Immature natural killer cell (primary cell): ENCODE data around the gene STAC2. TPM values are rescaled to one million over a fixed set of nuclear protein-coding genes. Genes with fewer than 3 reads are reported as not detected.

Experiments
- DNase-seq, 3 donors: peaks; one replicate each; pipeline ENCODE4 v3.0.0; 2022; ENCODE audit warnings: mixed read lengths in 1 of 3
- H3K27ac Mint-ChIP-seq, 6 donors: one replicate each; pipeline ENCODE4 v1.8.0; 2020; ENCODE audit warnings: mixed read lengths in 6 of 6, mild to moderate bottlenecking in 5 of 6, inconsistent platforms in 4 of 6, moderate library complexity in 3 of 6
- H3K27me3 Mint-ChIP-seq, 3 donors: one replicate each; pipeline ENCODE4 v1.8.0; 2020 to 2021; ENCODE audit warnings: low read depth in 3 of 3, mild to moderate bottlenecking in 3 of 3, mixed read lengths in 3 of 3, moderate library complexity in 3 of 3, inconsistent platforms in 1 of 3
- H3K36me3 Mint-ChIP-seq, 3 donors: one replicate each; pipeline ENCODE4 v1.8.0; 2020; ENCODE audit warnings: mixed read lengths in 3 of 3, inconsistent platforms in 2 of 3, mild to moderate bottlenecking in 2 of 3
- H3K4me1 Mint-ChIP-seq, 2 donors: one replicate each; pipeline ENCODE4 v1.8.0; 2020; ENCODE audit warnings: inconsistent platforms in 2 of 2, mild to moderate bottlenecking in 2 of 2, mixed read lengths in 2 of 2, moderate library complexity in 1 of 2
- H3K4me3 Mint-ChIP-seq, 5 donors: one replicate each; pipeline ENCODE4 v1.8.0; 2020; ENCODE audit warnings: mild to moderate bottlenecking in 5 of 5, mixed read lengths in 5 of 5, inconsistent platforms in 3 of 5, moderate library complexity in 3 of 5
- H3K9me3 Mint-ChIP-seq, 6 donors: one replicate each; pipeline ENCODE4 v1.8.0; 2020; ENCODE audit warnings: mild to moderate bottlenecking in 6 of 6, mixed read lengths in 6 of 6, inconsistent platforms in 4 of 6, moderate library complexity in 3 of 6
- polyA plus RNA-seq, 3 donors: library from polyadenylated mRNA; unstranded; fragments of 300-500 nt; fragmentation: Illumina TruSeq; gene quantifications; one replicate each; pipeline ENCODE4 v1.2.3, GENCODE V29; 2021

STAC2 gene
- polyA plus RNA-seq, 3 donors from 2014 or later: not detected

DNA sequence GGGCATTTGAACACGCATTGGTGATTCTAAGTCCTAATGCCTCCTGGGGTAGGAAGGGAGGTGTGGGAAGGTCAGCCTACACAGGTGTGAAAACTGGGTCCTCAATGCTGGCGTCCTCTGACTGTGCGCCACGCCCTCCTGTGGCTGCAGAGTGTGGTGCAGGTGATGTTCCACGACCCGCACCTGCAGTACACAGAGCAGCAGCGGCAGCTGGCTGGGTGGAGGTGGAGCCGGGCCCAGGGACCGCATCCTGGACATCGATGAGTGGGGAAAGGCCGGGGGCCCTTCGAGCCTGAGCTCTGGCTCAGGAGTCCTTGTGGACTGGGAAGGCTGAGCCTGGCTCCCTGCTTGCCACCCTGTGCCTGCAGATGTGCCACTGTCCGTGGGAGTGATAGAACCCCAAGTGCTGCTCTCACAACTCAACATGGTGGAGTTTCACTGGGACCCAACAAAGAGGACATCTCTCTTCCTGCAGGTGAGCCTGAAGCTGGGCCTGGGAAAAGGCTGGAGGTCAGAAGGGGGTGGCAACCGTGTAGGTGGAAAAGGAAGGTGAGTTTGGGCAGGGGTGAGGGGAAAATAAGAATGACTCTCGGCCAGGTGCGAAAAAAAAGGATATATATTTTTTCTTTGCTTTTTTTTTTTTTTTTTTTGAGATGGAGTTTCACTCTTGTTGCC, 14.0 kb upstream of the STAC2 start:
- H3K4me3 Mint-ChIP-seq: peak overlapping the region in 4 of 5 donors; percentile 9 to 55 (median 33)
- peaks cover 2 to 12% (median 7%) of the 10 kb centered on the region in 3 donors for H3K27me3 Mint-ChIP-seq
- H3K36me3 Mint-ChIP-seq: no peaks in the 10 kb centered on the region
- H3K4me1 Mint-ChIP-seq: peaks cover 28 to 31% of the 10 kb centered on the region in 2 donors
- no peaks in the 10 kb centered on the region for H3K9me3 Mint-ChIP-seq
- peak overlapping the region in 4 of 6 donors; percentile 34 to 82 (median 44) for H3K27ac Mint-ChIP-seq
- peak; percentile 38 to 47 (median 46) for DNase-seq

DNA sequence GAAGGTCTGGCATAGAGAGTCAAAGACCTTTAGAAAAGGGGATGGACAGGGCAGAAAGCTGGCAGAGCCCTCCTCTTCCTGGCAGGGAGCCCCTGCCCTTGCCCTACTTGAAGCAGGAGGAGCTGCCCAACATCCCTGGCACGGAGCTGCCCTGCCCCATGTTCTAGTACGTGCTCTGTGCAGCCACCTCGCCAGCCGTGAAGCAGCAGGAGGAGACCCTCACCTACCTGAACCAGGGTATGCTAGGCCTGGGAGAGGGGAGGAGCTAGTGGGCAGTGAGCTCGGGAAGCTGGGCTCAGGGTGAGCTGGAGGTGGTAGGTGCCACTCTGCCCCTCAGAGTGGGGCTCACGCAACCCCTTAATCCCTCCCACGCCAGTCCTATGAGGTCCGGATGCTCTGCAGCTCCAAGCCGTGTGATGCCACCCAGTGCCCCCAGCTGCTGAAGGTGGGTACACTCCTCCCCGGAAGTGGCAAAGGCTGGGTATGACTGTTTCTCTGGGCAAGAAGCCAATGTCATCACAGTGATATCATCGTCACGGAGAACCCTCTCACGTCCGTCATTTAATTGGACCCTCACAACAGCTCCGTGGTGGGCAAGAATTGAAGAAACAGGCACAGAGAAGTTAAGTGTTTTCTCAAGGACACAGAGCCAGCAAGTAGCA, 12.7 kb upstream of the STAC2 start:
- Mint-ChIP-seq H3K9me3 (no peaks in the 10 kb centered on the region), H3K4me1 (peaks cover 19 to 21% of the 10 kb centered on the region in 2 donors), H3K36me3 (no peaks in the 10 kb centered on the region), H3K4me3 (peak overlapping the region; percentile 61 to 86 (median 79)), H3K27ac (peak overlapping the region; percentile 85 to 97 (median 92)), H3K27me3 (peaks cover 0 to 7% (median 6%) of the 10 kb centered on the region in 3 donors)
- peak; percentile 70 to 89 (median 71) for DNase-seq

DNA sequence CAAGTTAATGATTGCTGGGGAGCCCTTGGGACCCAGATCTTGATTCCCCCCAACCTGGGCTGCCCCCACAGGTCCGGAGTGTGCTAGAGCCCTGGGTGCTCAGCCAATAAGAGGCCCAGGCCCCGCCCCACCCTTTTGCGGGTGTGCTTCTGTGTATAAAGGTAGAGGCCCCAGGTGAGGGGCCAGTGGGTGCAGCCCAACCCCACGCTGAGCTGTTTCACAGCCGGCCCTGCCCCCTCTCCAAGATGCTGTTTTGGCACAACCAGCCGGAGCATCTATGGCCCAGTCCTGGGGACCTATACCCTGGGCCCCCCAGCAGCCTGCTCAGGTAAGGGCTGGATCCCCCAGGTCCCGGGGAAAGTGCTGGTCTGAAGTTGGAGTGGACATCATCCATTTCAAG, 11.8 kb upstream of the STAC2 start:
- H3K27me3 Mint-ChIP-seq: peaks cover 0 to 7% (median 6%) of the 10 kb centered on the region in 3 donors
- H3K4me3 Mint-ChIP-seq: no peak overlapping the region
- H3K27ac Mint-ChIP-seq: peak overlapping the region in 2 of 6 donors; percentile 96 to 97
- H3K4me1 Mint-ChIP-seq: peaks cover 19 to 21% of the 10 kb centered on the region in 2 donors
- H3K9me3 Mint-ChIP-seq: no peaks in the 10 kb centered on the region
- no peak for DNase-seq
- H3K36me3 Mint-ChIP-seq: no peaks in the 10 kb centered on the region

DNA sequence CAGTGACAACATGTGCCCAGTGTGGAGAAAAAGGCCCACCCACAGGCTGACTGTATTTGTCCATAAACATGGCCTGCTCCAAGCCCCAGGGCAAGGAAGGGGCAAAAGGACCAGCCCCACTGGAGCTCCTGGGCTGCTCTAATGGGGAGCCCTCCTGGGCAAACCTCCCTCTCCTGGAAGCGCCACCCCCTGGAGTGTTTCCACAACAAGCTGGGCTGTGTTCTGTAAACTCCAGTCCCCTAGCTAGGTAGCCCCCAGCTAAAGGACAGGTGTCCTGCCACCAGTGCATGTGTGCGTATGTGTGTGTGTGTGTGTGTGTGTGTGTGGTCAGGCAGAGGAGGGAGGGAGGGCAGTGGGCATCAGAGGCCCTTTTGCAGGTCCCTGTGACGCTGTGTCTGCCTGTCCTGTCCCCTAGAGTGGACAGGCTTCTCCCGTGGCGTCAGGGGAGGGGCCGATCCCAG, 11.3 kb upstream of the STAC2 start:
- no peaks in the 10 kb centered on the region for H3K36me3 Mint-ChIP-seq
- H3K27ac Mint-ChIP-seq: no peak overlapping the region
- peaks cover 0 to 6% (median 5%) of the 10 kb centered on the region in 3 donors for H3K27me3 Mint-ChIP-seq
- DNase-seq: no peak
- peaks cover 23 to 24% of the 10 kb centered on the region in 2 donors for H3K4me1 Mint-ChIP-seq
- H3K9me3 Mint-ChIP-seq: no peaks in the 10 kb centered on the region
- no peak overlapping the region for H3K4me3 Mint-ChIP-seq

DNA sequence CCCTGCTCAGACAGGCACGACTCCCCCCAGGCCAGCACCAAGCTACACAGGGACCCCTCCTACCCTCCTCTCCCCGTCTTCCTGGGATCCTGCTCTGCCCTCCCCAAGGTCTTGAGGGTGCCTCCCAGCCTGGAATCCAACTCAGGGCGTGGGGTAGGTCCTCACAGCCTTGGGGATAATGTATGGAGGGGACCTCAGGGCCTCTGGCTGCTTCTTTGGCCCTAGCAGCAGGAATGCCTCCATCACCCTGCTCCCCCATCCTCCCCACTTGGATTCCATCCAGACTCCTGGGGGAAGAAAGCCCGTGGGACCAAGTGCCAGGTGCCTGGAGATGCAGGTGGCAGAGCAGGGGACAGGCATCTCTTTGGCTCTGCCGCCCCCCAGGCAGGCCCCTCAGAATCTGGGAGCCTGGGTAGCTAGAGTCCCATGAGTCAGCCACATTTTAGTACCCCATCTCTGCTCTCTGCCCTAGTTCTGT, 10.7 kb upstream of the STAC2 start:
- Mint-ChIP-seq H3K4me3 (no peak overlapping the region), H3K36me3 (no peaks in the 10 kb centered on the region), H3K27me3 (peaks cover 0 to 6% (median 5%) of the 10 kb centered on the region in 3 donors), H3K9me3 (no peaks in the 10 kb centered on the region), H3K4me1 (peaks cover 28 to 30% of the 10 kb centered on the region in 2 donors), H3K27ac (peak overlapping the region in 1 of 6 donors; percentile 89)
- DNase-seq: no peak

DNA sequence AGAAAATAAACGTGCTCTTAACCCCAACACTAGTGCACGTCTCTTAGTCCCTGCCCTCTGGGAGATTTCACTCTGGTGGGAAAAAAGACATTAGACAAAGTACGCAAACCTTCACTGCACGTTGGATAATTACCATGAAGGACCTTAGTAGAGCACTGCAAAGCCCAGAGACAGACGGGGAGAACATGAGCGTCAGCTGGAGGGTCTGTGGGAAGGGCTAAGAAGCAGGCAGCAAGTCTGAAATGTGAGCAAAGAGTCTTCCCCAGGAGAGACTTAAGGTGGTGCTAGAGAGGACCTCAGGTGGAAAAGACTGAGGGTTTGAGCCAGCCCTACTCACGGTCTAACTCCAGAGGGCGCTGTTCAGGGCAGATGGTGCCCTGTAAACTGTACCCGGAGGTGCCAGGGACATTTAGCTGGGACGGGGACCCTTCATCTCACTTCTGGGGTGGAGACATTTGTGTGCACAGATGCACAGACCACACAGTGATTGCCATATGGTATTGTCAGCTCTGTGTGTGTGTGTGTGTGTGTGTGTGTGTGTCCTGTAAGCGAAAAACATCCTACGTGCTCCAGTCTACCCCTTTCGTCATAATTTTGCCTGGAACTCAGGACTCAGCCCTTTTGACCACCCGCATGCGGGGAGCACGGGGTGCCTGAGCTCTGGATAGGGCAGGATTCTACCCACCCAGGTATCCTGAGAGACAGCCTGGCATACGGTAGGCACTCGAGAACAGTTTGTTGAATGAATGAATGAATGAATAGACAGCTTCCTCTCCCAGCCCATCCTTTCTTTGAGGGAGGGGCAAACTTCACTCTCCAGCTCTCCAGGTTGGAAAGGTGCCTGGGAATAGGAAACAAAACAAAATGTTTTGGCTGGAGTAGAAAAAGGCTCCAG, 10.1 kb upstream of the STAC2 start:
- H3K9me3 Mint-ChIP-seq: no peaks in the 10 kb centered on the region
- H3K36me3 Mint-ChIP-seq: no peaks in the 10 kb centered on the region
- no peak overlapping the region for H3K4me3 Mint-ChIP-seq
- DNase-seq: peak; percentile 24 to 59 (median 39)
- H3K27ac Mint-ChIP-seq: peak overlapping the region in 1 of 6 donors; percentile 89
- peaks cover 28 to 31% of the 10 kb centered on the region in 2 donors for H3K4me1 Mint-ChIP-seq
- H3K27me3 Mint-ChIP-seq: peaks cover 0 to 6% (median 5%) of the 10 kb centered on the region in 3 donors

DNA sequence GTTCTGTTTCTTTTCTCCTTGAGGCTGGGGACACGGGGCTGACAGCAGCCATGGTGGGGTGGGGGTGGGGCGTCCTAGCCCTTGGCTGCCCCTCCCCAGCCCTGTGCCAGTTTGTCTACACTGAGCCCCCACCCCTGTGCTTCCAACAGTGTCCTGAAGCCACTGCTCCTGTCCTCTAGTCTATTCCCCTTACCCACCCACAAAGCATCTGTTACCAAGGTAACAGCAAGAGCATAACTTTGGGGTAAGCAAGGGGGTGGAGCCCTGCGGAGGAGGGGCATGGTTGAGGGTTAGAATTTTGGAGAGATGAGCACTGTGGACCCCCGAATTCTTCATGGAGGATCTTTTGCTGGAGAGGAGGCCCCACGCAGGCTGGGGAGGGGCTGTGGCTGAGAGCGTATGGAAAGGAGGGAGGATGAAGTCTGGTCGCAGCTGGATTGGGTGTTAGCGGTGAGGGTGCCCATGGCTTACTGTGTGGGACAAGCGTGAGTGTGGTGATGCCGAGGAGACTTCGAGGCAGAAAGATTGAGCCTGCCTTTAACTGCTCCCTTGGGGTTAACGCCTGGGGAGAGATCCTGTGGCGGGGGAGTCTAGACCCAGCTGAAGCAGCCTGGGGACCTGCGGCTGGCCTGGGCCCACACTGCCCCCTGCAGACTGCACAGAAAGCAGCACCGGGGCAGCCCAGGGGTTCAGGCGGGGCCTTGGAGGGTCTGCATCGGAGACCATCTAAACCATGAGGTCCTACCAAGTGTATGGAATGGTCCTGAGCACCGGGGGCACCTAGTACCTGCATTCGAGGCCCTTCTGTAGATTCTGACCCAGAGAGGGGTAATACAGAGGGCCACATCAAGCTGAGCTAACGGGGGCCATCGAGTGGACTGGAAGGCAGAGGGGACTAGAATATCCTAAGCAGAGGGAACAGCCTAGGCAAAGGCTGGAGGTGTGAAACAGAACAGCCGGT, 6.1 kb upstream of the STAC2 start:
- peaks cover 4 to 7% (median 6%) of the 10 kb centered on the region in 3 donors for H3K27me3 Mint-ChIP-seq
- DNase-seq: peak; percentile 59 to 70 (median 64)
- peak overlapping the region in 5 of 6 donors; percentile 46 to 69 (median 61) for H3K27ac Mint-ChIP-seq
- peak overlapping the region in 2 of 5 donors; percentile 8 to 44 for H3K4me3 Mint-ChIP-seq
- no peaks in the 10 kb centered on the region for H3K36me3 Mint-ChIP-seq
- no peaks in the 10 kb centered on the region for H3K9me3 Mint-ChIP-seq
- H3K4me1 Mint-ChIP-seq: peaks cover 10 to 11% of the 10 kb centered on the region in 2 donors

DNA sequence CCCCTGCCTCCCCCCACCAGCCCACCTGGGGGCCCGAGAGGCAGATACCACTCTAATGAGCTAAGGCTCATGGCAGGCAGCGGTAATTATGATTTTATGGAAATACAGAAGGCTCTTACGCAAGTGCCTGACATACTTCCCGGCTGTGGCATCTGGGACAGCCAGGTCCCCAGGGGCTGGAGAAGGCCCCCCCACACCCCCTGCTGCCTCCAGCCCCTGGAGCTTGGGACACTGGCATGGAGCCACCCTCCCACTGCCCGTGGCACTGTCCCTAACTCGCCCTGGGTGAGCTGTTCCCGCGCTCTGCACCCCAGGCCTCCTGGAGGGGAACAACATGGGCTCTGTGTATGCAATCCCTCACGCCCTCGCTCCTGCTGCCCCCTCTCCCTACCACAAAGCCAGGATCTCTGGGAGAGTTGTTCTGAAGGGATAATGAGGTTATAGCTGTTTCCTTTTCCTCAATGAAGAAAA, 5.4 kb upstream of the STAC2 start:
- Mint-ChIP-seq H3K36me3 (no peaks in the 10 kb centered on the region), H3K27me3 (peaks cover 4 to 13% (median 9%) of the 10 kb centered on the region in 3 donors), H3K27ac (no peak overlapping the region), H3K4me1 (peaks cover 12 to 14% of the 10 kb centered on the region in 2 donors), H3K9me3 (no peaks in the 10 kb centered on the region), H3K4me3 (no peak overlapping the region)
- no peak for DNase-seq

DNA sequence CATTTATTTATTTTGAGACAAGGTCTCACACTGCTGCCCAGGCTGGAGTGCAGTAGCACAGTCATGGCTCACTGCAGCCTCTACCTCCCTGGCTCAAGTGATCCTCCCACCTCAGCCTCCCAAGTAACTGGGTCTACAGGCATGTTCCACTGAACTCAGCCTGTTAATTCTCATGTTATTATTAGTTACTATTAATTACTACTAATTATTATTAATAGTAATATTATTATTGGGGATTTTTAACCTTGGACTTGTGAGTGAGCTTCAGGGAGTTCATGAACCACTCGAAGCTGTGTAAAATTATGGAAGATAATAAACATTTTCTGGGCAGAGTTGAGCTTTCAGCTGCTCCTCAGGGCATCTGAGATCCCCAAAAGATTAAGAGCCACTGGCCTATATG, 4.6 kb upstream of the STAC2 start:
- H3K27ac Mint-ChIP-seq: no peak overlapping the region
- DNase-seq: no peak
- H3K27me3 Mint-ChIP-seq: peaks cover 5 to 16% (median 11%) of the 10 kb centered on the region in 3 donors
- H3K4me3 Mint-ChIP-seq: no peak overlapping the region
- no peaks in the 10 kb centered on the region for H3K36me3 Mint-ChIP-seq
- peaks cover 14 to 16% of the 10 kb centered on the region in 2 donors for H3K4me1 Mint-ChIP-seq
- H3K9me3 Mint-ChIP-seq: no peaks in the 10 kb centered on the region

DNA sequence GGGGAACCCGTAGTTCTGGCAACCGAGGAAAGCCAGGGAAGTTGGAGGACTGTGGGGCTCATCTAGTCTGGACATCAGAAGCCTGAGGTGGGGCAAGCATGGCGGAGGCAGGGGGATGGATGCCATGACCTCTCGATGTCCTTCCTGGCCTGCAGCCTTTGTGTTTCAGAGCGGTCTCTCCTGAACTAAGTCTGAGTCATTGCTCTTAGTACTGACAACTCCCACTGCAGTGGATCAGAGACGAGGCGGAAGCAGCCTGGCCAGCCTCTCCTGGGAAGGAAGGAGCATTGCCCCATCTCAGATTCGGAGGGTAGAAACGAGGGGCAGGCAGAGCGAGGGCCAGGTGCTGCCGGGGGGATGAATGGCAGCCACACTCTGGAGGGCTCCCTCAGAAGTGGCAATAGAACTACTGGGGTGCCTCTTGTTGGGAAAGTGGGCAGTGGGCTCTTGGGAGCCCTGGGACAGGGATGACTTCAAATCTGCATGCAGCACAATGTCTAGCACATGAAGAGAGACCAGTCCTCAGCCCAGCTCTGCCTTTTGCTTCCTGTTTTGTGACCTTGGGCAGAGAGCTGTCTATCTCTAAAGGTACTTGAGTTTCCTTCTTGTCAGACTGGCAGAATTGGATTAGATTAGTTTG, 3.6 kb upstream of the STAC2 start:
- no peak overlapping the region for H3K27ac Mint-ChIP-seq
- H3K4me3 Mint-ChIP-seq: no peak overlapping the region
- peaks cover 5 to 16% (median 11%) of the 10 kb centered on the region in 3 donors for H3K27me3 Mint-ChIP-seq
- H3K9me3 Mint-ChIP-seq: no peaks in the 10 kb centered on the region
- no peak for DNase-seq
- H3K36me3 Mint-ChIP-seq: no peaks in the 10 kb centered on the region
- H3K4me1 Mint-ChIP-seq: peaks cover 14 to 16% of the 10 kb centered on the region in 2 donors

DNA sequence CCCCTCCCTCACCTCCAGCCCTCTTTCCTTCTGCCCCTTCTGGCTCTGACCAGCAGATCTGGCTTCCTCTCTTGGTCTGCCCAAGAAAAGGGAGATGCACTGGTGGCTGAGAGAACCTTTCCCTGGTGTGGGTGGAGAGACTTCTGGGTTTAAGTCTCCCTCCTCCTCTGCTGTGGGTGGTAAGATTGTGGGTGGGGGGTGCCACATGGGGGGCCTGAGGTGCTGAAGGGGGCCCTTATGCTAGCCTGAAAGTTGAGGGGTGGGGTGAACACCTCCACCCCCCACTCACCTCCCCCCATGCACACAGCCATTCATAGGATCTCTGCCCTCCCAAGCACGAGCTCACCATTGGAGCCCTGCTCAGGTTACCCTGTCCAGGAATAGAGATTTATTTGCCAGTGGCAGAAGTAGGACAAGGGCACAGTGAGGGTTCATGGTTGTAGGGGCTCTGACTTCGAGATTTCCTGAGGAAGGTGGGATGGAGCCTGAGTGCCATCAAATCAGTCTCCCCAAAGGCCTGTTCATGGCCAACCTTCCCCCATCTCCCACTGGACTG, 1.7 kb upstream of the STAC2 start:
- Mint-ChIP-seq H3K36me3 (no peaks in the 10 kb centered on the region), H3K27me3 (peaks cover 11 to 21% (median 18%) of the 10 kb centered on the region in 3 donors), H3K4me1 (peaks cover 16 to 22% of the 10 kb centered on the region in 2 donors), H3K4me3 (no peak overlapping the region), H3K27ac (no peak overlapping the region), H3K9me3 (no peaks in the 10 kb centered on the region)
- no peak for DNase-seq
